K562 (cell line): ENCODE data around the gene UGP2. TPM values are rescaled to one million over a fixed set of nuclear protein-coding genes. Genes with fewer than 3 reads are reported as not detected.

ENCODE experiments used
- ATAC-seq: fragments of 200-7000 bp; cut with Tn5 transposase; 3 replicates; pipeline ENCODE4 v1.9.1; 2020; ENCODE audit warnings: moderate library complexity
- BruUV-seq: library from RNA; stranded (reverse); fragments of 400-500 nt; replicated peaks from 2 replicates; lab custom pipeline; 2021; lab: Mats Ljungman, UMichigan
- CTCF ChIA-PET: fragments of 300-600 bp; formaldehyde crosslinking; extraction: SDS; loops from one replicate; lab custom pipeline; 2021; ENCODE audit warnings: low intra/inter-chr PET ratio; lab: Yijun Ruan, JAX
- POLR2A ChIA-PET: fragments of 300-600, 350-650 bp; sonication (Branson Sonifier 250); formaldehyde crosslinking; extraction: SDS; loops from one replicate; lab custom pipeline; 2021; ENCODE audit warnings: antibody characterized with exemption, inconsistent platforms; lab: Yijun Ruan, JAX
- DNase-seq, 4 experiments: peaks; one replicate each; pipeline versions ENCODE4 v3.0.0 to v3.0.0-alpha.2; 2011 to 2018; ENCODE audit warnings: low spot score in 3 of 4, mixed read lengths in 3 of 4; ENCODE audit errors: extremely low read depth in 1 of 4
- FAIRE-seq: peaks from 2 replicates; lab custom pipeline; 2011; peaks lifted over from hg19 to GRCh38; lab: Jason Lieb, UNC
- H2AFZ ChIP-seq: 2 replicates; pipeline ENCODE4 v1.6.0; 2011; ENCODE audit warnings: low read depth, low read length, control low read depth, inconsistent platforms
- H3K27ac ChIP-seq: fragments of 200-600 bp; 3 replicates; pipeline ENCODE4 v1.8.0; 2011; ENCODE audit warnings: low read depth, mild to moderate bottlenecking, control low read depth, inconsistent platforms, low read length, moderate library complexity, mixed read lengths; ENCODE audit errors: extremely low read depth
- H3K27me3 ChIP-seq, 2 experiments: fragments of 300-600 bp in 1 of 2; 2 replicates in 1 of 2; 3 replicates in 1 of 2; pipeline versions ENCODE4 v1.6.0 to v1.8.0; 2011; ENCODE audit warnings: inconsistent platforms in 2 of 2, low read length in 2 of 2, mild to moderate bottlenecking in 1 of 2, mixed read lengths in 1 of 2, moderate library complexity in 1 of 2; ENCODE audit not compliant: control insufficient read depth in 2 of 2, insufficient read depth in 2 of 2
- H3K36me3 ChIP-seq: fragments of 300-600 bp; 3 replicates; pipeline ENCODE4 v1.8.0; 2011; ENCODE audit warnings: mild to moderate bottlenecking, low read length, inconsistent platforms; ENCODE audit not compliant: control insufficient read depth, insufficient read depth
- H3K4me1 ChIP-seq, 2 experiments: fragments of 200-600 bp in 1 of 2; replicated peaks in 1 of 2; 2 replicates in 1 of 2; 3 replicates in 1 of 2; pipeline versions ENCODE4 v1.5.1 to v1.8.0; 2011; ENCODE audit warnings: inconsistent platforms in 2 of 2, low read length in 2 of 2, mild to moderate bottlenecking in 1 of 2, mixed read lengths in 1 of 2, moderate library complexity in 1 of 2; ENCODE audit not compliant: control insufficient read depth in 2 of 2, insufficient read depth in 2 of 2
- H3K4me2 ChIP-seq: 2 replicates; pipeline ENCODE4 v1.6.1; 2011; ENCODE audit warnings: low read length, control low read depth, inconsistent platforms, mixed read lengths; ENCODE audit not compliant: insufficient read depth
- H3K4me3 ChIP-seq: fragments of 200-600 bp; sonication (generic), shearing (Covaris generic); 2 replicates; pipeline ENCODE4 v1.5.1; 2016; ENCODE audit warnings: control low read depth, inconsistent platforms
- H3K79me2 ChIP-seq: fragments of 200-600 bp; 3 replicates; pipeline ENCODE4 v1.8.0; 2011; ENCODE audit warnings: low read length, inconsistent platforms; ENCODE audit not compliant: control insufficient read depth, insufficient read depth
- H3K9ac ChIP-seq, 2 experiments: 2 replicates each; pipeline versions ENCODE4 v1.6.0 to v1.6.1; 2011; ENCODE audit warnings: low read depth in 2 of 2, low read length in 2 of 2, control low read depth in 1 of 2, inconsistent platforms in 1 of 2, mild to moderate bottlenecking in 1 of 2, mixed read lengths in 1 of 2; ENCODE audit not compliant: insufficient read depth in 1 of 2
- H3K9me1 ChIP-seq: one replicate; pipeline ENCODE4 v1.6.0; 2011; ENCODE audit warnings: inconsistent platforms, mild to moderate bottlenecking, low read length, moderate library complexity; ENCODE audit not compliant: control insufficient read depth, insufficient read depth
- H3K9me3 ChIP-seq: replicated peaks from 2 replicates; pipeline ENCODE4 v1.5.1; 2011; ENCODE audit warnings: low read depth, low read length, inconsistent platforms; ENCODE audit not compliant: control insufficient read depth, insufficient read depth
- H4K20me1 ChIP-seq: replicated peaks from 2 replicates; pipeline ENCODE4 v1.6.1; 2011; ENCODE audit warnings: low read length, inconsistent platforms, mixed read lengths; ENCODE audit not compliant: control insufficient read depth, insufficient read depth
- C11orf30 ChIP-seq: fragments of 450-650 bp; IDR thresholded peaks from 2 replicates; pipeline ENCODE4 v1.6.1; 2016; ENCODE audit warnings: low read depth, mild to moderate bottlenecking
- CBFB ChIP-seq: sonication (generic); formaldehyde crosslinking; IDR thresholded peaks from 2 replicates; pipeline ENCODE4 v1.4.0; 2020; ENCODE audit warnings: mild to moderate bottlenecking, missing genetic modification reagents
- CLOCK ChIP-seq: fragments of 250-450 bp; sonication (Bioruptor Pico); IDR thresholded peaks from 2 replicates; pipeline ENCODE4 v1.4.0; 2020; ENCODE audit warnings: mild to moderate bottlenecking, moderate library complexity, borderline replicate concordance
- E2F4 ChIP-seq: sonication (generic); formaldehyde crosslinking; IDR thresholded peaks from 2 replicates; pipeline ENCODE4 v1.8.0; 2022; ENCODE audit warnings: mild to moderate bottlenecking, low read depth, missing genetic modification reagents
- E2F6 ChIP-seq, 2 experiments: IDR thresholded peaks; 2 replicates each; pipeline ENCODE4 v1.6.1; 2011; ENCODE audit warnings: borderline replicate concordance in 1 of 2, control low read depth in 1 of 2, low read depth in 1 of 2, low read length in 1 of 2, mild to moderate bottlenecking in 1 of 2, mixed read lengths in 1 of 2, moderate library complexity in 1 of 2; ENCODE audit not compliant: insufficient read depth in 1 of 2, insufficient read length in 1 of 2, poor library complexity in 1 of 2, severe bottlenecking in 1 of 2; ENCODE audit errors: extremely low read depth in 1 of 2
- ETS2 ChIP-seq: IDR thresholded peaks from 2 replicates; pipeline ENCODE4 v1.6.1; 2016; ENCODE audit warnings: borderline replicate concordance, missing genetic modification characterization, mild to moderate bottlenecking, moderate library complexity, missing compliant biosample characterization; ENCODE audit not compliant: poor library complexity, severe bottlenecking
- GATA2 ChIP-seq: sonication (generic); formaldehyde crosslinking; IDR thresholded peaks from 2 replicates; pipeline ENCODE4 v1.4.0; 2020; ENCODE audit warnings: mild to moderate bottlenecking, missing genetic modification reagents
- KDM5B ChIP-seq: fragments of 200-600 bp; sonication (generic); IDR thresholded peaks from 2 replicates; pipeline ENCODE4 v1.6.1; 2012; ENCODE audit warnings: low read depth, mild to moderate bottlenecking, moderate library complexity, low read length, control low read depth, inconsistent platforms; ENCODE audit not compliant: insufficient replicate concordance
- MEF2D ChIP-seq: conservative IDR thresholded peaks from 2 replicates; pipeline ENCODE4 v1.6.1; 2016; ENCODE audit warnings: low read depth, missing genetic modification characterization, missing compliant biosample characterization
- PCBP2 ChIP-seq: fragments of 200-400 bp; formaldehyde crosslinking; IDR thresholded peaks from 2 replicates; pipeline ENCODE4 v1.6.1; 2018; ENCODE audit warnings: low read length, low read depth, mild to moderate bottlenecking, moderate library complexity; ENCODE audit not compliant: poor library complexity, severe bottlenecking
- SMAD2 ChIP-seq: fragments of 150-350 bp; IDR thresholded peaks from 2 replicates; pipeline ENCODE4 v1.6.1; 2014; ENCODE audit warnings: low read depth, mild to moderate bottlenecking, low read length
- TEAD2 ChIP-seq: fragments of 450-650 bp; IDR thresholded peaks from 2 replicates; pipeline ENCODE4 v1.6.1; 2016; ENCODE audit warnings: missing genetic modification characterization, control low read depth, missing compliant biosample characterization
- ZNF511 ChIP-seq: sonication (generic); formaldehyde crosslinking; IDR thresholded peaks from 2 replicates; pipeline ENCODE4 v1.8.0; 2022; ENCODE audit warnings: mild to moderate bottlenecking, missing genetic modification reagents
- ZNF639 ChIP-seq, 2 experiments: fragments of 200-800 bp in 1 of 2; sonication (Bioruptor generic) in 1 of 2; sonication (generic) in 1 of 2; formaldehyde crosslinking in 1 of 2; IDR thresholded peaks in 1 of 2; conservative IDR thresholded peaks in 1 of 2; 2 replicates each; pipeline versions ENCODE4 v1.5.0 to v1.6.1; 2016 to 2020; ENCODE audit warnings: missing compliant biosample characterization in 1 of 2, missing genetic modification characterization in 1 of 2, missing genetic modification reagents in 1 of 2
- WGBS: fragments of 100-300 bp; shearing (Covaris generic); methylation state at CpG from one replicate; pipeline ENCODE4 v1.1.6; 2016; ENCODE audit warnings: low coverage, mixed read lengths; ENCODE audit not compliant: insufficient coverage; ENCODE audit errors: missing lambda C conversion rate; 5-methylcytosine and 5-hydroxymethylcytosine counted together
- in situ Hi-C: fragments of 300-500 bp; cut with MboI; formaldehyde crosslinking; loops from 4 replicates; pipeline ENCODE4 v1.15.0; 2018; ENCODE audit warnings: inconsistent platforms, mixed read lengths
- intact Hi-C: fragments of 100-400 bp; cut with micrococcal nuclease; formaldehyde crosslinking; loops from 2 replicates; pipeline ENCODE4 v1.14.2; 2022
- polyA plus RNA-seq, 8 experiments: library from polyadenylated mRNA; depleted of rRNA in 4 of 8; stranded (reverse) in 5 of 8; unstranded in 3 of 8; fragments of >200 nt; fragmentation: Nextera tagmentation in 2 of 8; fragmentation: Illumina TruSeq in 1 of 8; extraction: Ambion mirVana in 2 of 8; extraction: Trizol in 1 of 8; gene quantifications; 2 replicates each; pipeline versions ENCODE4 v1.2.1 to v1.2.3, GENCODE V29; 2011 to 2014; ENCODE audit warnings: inconsistent platforms in 1 of 8, missing spikeins in 1 of 8
- total RNA-seq, 7 experiments: library from RNA; depleted of rRNA in 6 of 7; stranded (reverse); fragments of >200 nt in 6 of 7; fragmentation: Illumina TruSeq in 2 of 7; extraction: Trizol in 2 of 7; gene quantifications; 2 replicates each; pipeline versions ENCODE4 v1.2.1 to v1.2.3, GENCODE V29; 2011 to 2021; ENCODE audit warnings: low replicate concordance in 1 of 7

The UGP2 gene
- total and polyA plus RNA-seq, 9 of the 15 experiments (the other 6 are each of a cell fraction or from before 2014, with no cell fraction given): 25.2 to 69.3 (median 58.9) TPM

GRCh38 chr2:63881205-63881604 is 39.5 kb downstream of the UGP2 start:
- no peaks in the 10 kb centered on the region for H4K20me1 ChIP-seq
- no peak for TF ChIP-seq GATA2
- TF ChIP-seq C11orf30: no peak
- no peak for TF ChIP-seq PCBP2
- TF ChIP-seq SMAD2: no peak
- TF ChIP-seq MEF2D (tag): no peak
- TF ChIP-seq E2F4: no peak
- TF ChIP-seq ETS2: no peak
- TF ChIP-seq ZNF511 (CRISPR knock-in tag): no peak
- no peak for TF ChIP-seq E2F6 (IDR thresholded peaks at IDR 0.05; ENCODE audit: borderline replicate concordance in 1 of 2, extremely low read depth in 1 of 2, insufficient read depth in 1 of 2, insufficient read length in 1 of 2, low read depth in 1 of 2, low read length in 1 of 2, poor library complexity in 1 of 2, severe bottlenecking in 1 of 2)
- TF ChIP-seq ZNF639 (CRISPR knock-in tag; conservative IDR thresholded peaks at IDR 0.05 in 1 of 2, IDR thresholded peaks at IDR 0.05 in 1 of 2): no peak
- no peak for TF ChIP-seq CBFB (CRISPR knock-in tag)
- no peak for TF ChIP-seq KDM5B
- no peak for TF ChIP-seq CLOCK (CRISPR knock-in tag)
- no peak for TF ChIP-seq TEAD2
- no peak for DNase-seq
- no peaks in the 10 kb centered on the region for H3K9me3 ChIP-seq
- peaks cover 33% of the 10 kb centered on the region; the same call in 2 of the 3 replicates for H3K36me3 ChIP-seq
- no peak for ATAC-seq
- no peaks in the 10 kb centered on the region for H3K4me1 ChIP-seq
- no peak overlapping the region for H3K4me2 ChIP-seq
- no peaks in the 10 kb centered on the region for H3K27me3 ChIP-seq
- POLR2A ChIA-PET: no interaction called here
- no peaks in the 10 kb centered on the region for H3K9me1 ChIP-seq
- H3K9ac ChIP-seq: no peak overlapping the region
- intact Hi-C loops (no loop called here), in situ Hi-C loops (no loop called here)
- no peak overlapping the region for H3K4me3 ChIP-seq
- 81% methylated on average over 2 of the region's 2 CpGs for WGBS
- FAIRE-seq: no peak
- CTCF ChIA-PET: no interaction called here
- no peak overlapping the region for H2AFZ ChIP-seq
- BruUV-seq: no TSS peak
- no peak overlapping the region for H3K27ac ChIP-seq
- H3K79me2 ChIP-seq: no peaks in the 10 kb centered on the region
